Testis (tissue), 2 donors: ENCODE data around the gene B3GALT4.

Experiments
- POLR2A ChIP-seq: fragments of 450-650 bp; IDR thresholded peaks from one replicate; pipeline ENCODE4 v1.6.1; 2017; ENCODE audit warnings: antibody characterized with exemption, mild to moderate bottlenecking, moderate library complexity
- TF ChIP-seq, protein P1 (sequence below), 3 experiments: fragments of 450-650 bp in 2 of 3; fragments of 200-600 bp in 1 of 3; sonication (generic) in 1 of 3; IDR thresholded peaks; one replicate each; pipeline ENCODE4 v1.5.1; 2016 to 2019; ENCODE audit warnings: antibody characterized with exemption in 3 of 3, mild to moderate bottlenecking in 2 of 3, moderate library complexity in 1 of 3

DNA sequence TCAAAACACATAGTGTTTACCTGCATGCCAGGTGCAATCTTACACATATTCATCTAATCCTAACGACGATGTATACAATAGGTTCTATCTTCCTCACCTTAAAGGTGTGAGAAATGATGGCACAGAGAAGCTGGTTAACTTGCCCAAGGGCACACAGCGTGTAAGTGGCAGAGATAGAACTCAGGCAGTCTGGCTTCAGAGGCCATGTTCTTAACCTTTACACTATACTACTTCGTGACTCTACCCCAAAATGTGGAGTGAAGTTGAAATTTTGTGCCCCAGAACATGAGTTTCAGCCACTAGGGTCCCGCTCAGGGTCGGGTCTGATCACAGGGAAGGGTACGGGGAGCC is 5.8 kb upstream of the B3GALT4 start:
- TF ChIP-seq, protein P1, sequence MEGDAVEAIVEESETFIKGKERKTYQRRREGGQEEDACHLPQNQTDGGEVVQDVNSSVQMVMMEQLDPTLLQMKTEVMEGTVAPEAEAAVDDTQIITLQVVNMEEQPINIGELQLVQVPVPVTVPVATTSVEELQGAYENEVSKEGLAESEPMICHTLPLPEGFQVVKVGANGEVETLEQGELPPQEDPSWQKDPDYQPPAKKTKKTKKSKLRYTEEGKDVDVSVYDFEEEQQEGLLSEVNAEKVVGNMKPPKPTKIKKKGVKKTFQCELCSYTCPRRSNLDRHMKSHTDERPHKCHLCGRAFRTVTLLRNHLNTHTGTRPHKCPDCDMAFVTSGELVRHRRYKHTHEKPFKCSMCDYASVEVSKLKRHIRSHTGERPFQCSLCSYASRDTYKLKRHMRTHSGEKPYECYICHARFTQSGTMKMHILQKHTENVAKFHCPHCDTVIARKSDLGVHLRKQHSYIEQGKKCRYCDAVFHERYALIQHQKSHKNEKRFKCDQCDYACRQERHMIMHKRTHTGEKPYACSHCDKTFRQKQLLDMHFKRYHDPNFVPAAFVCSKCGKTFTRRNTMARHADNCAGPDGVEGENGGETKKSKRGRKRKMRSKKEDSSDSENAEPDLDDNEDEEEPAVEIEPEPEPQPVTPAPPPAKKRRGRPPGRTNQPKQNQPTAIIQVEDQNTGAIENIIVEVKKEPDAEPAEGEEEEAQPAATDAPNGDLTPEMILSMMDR (IDR thresholded peaks at IDR 0.05) = no peak
- TF ChIP-seq POLR2A = no peak
